ENCODE results near the gene ZNF669. TPM values are rescaled to one million over a fixed set of nuclear protein-coding genes. Genes with fewer than 3 reads are reported as not detected.

The ZNF669 gene
- total and polyA plus RNA-seq, 2 experiments from 2014 or later: 13.7 to 25.4 TPM

GRCh38 chr1:247078258-247079140 is 25.7 kb downstream of the ZNF669 start, which contains the start of gene ZNF670:
TSS of gene ZNF670 (minus strand) at chr1:247078811. CDS start at chr1:247078596, 215 bp downstream.
- ATAC-seq (peak; percentile 99), DNase-seq (ENCODE audit: low spot score) (peak; percentile 100)
- Mint-ChIP-seq H3K4me3 (peak within 1 kb of the TSS; percentile 98), H3K27me3 (ENCODE audit: insufficient read depth, low read depth, poor library complexity) (peaks cover 5% of the 10 kb centered on the region), H3K9me3 (peaks cover 37% of the 10 kb centered on the region), H3K4me1 (peaks cover 9% of the 10 kb centered on the region), H3K27ac (peak within 1 kb of the TSS; percentile 96), H3K36me3 (ENCODE audit: low read depth) (peaks cover 43% of the 10 kb centered on the region)
- Histone ChIP-seq H3K36me3 (ENCODE audit: insufficient read depth) (peaks cover 8% of the 10 kb centered on the region; the same call in 1 of the 2 replicates), H2AFZ (peak within 1 kb of the TSS; percentile 88), H3K4me2 (peak within 1 kb of the TSS; percentile 96), H3K4me1 (ENCODE audit: insufficient read depth) (no peaks in the 10 kb centered on the region; the same call in 1 of the 2 replicates), H4K20me1 (replicated peaks; ENCODE audit: insufficient read depth) (no peaks in the 10 kb centered on the region; the same call in 1 of the 2 replicates), H3K4me3 (peak within 1 kb of the TSS; percentile 100), H3K79me2 (replicated peaks; ENCODE audit: insufficient read depth) (peaks cover 47% of the 10 kb centered on the region), H3K27me3 (ENCODE audit: insufficient read depth) (no peaks in the 10 kb centered on the region), H3F3A (replicated peaks; ENCODE audit: low read depth) (no peaks in the 10 kb centered on the region), H3K27ac (ENCODE audit: low read depth) (peak within 1 kb of the TSS; percentile 91), H3K9me2 (ENCODE audit: insufficient read depth) (no peaks in the 10 kb centered on the region)
- peak; percentile 99 for TF ChIP-seq POLR2AphosphoS5 (IDR thresholded peaks at IDR 0.05; ENCODE audit: low read depth)
- peak; percentile 45; the same call in 1 of the 2 replicates for TF ChIP-seq ETS1 (IDR thresholded peaks at IDR 0.05)
- no peak for TF ChIP-seq ZNF114 (CRISPR knock-in tag; IDR thresholded peaks at IDR 0.05)
- TF ChIP-seq REST (IDR thresholded peaks at IDR 0.05; ENCODE audit: unreplicated experiment): no peak
- TF ChIP-seq ZNF331 (CRISPR knock-in tag; IDR thresholded peaks at IDR 0.05; ENCODE audit: low read depth): no peak
- TF ChIP-seq CREB1 (CRISPR knock-in tag; IDR thresholded peaks at IDR 0.05; ENCODE audit: low read depth): peak; percentile 52; the same call in 1 of the 2 replicates
- TF ChIP-seq ZNF462 (CRISPR knock-in tag; IDR thresholded peaks at IDR 0.05): no peak
- TF ChIP-seq, protein P1, sequence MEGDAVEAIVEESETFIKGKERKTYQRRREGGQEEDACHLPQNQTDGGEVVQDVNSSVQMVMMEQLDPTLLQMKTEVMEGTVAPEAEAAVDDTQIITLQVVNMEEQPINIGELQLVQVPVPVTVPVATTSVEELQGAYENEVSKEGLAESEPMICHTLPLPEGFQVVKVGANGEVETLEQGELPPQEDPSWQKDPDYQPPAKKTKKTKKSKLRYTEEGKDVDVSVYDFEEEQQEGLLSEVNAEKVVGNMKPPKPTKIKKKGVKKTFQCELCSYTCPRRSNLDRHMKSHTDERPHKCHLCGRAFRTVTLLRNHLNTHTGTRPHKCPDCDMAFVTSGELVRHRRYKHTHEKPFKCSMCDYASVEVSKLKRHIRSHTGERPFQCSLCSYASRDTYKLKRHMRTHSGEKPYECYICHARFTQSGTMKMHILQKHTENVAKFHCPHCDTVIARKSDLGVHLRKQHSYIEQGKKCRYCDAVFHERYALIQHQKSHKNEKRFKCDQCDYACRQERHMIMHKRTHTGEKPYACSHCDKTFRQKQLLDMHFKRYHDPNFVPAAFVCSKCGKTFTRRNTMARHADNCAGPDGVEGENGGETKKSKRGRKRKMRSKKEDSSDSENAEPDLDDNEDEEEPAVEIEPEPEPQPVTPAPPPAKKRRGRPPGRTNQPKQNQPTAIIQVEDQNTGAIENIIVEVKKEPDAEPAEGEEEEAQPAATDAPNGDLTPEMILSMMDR (conservative IDR thresholded peaks at IDR 0.05; ENCODE audit: low read depth in 2 of 2): peak in 1 of 2 experiments; percentile 47; a peak in 2 of 4 replicates
